Liver (tissue), 9 donors: ENCODE data around the gene TEX11. TPM values are rescaled to one million over a fixed set of nuclear protein-coding genes. Genes with fewer than 3 reads are reported as not detected.
A peak's percentile ranks its signal among the peaks of the same experiment; 100 is the strongest.

Experiments used
- DNase-seq: peaks from one replicate; pipeline ENCODE4 v3.0.0-alpha.2; 2017; ENCODE audit warnings: low spot score
- H3K27ac ChIP-seq, 2 donors: one replicate each; pipeline ENCODE4 v1.7.0; 2013; ENCODE audit warnings: inconsistent platforms in 2 of 2, low read length in 2 of 2, control low read depth in 1 of 2, low read depth in 1 of 2, mild to moderate bottlenecking in 1 of 2
- H3K27me3 ChIP-seq, 4 donors: one replicate each; pipeline versions ENCODE4 v1.6.1 to v1.7.0; 2013; ENCODE audit warnings: low read length in 3 of 4, inconsistent platforms in 1 of 4, mild to moderate bottlenecking in 1 of 4, moderate library complexity in 1 of 4; ENCODE audit not compliant: control insufficient read depth in 4 of 4, insufficient read depth in 4 of 4
- H3K36me3 ChIP-seq, 4 donors: one replicate each; pipeline versions ENCODE4 v1.6.1 to v1.7.0; 2013; ENCODE audit warnings: low read length in 3 of 4, mild to moderate bottlenecking in 3 of 4, low read depth in 1 of 4, moderate library complexity in 1 of 4; ENCODE audit not compliant: control insufficient read depth in 4 of 4, insufficient read depth in 3 of 4
- H3K4me1 ChIP-seq, 4 donors: one replicate each; pipeline versions ENCODE4 v1.6.1 to v1.7.0; 2013; ENCODE audit warnings: low read length in 3 of 4, mild to moderate bottlenecking in 3 of 4, moderate library complexity in 1 of 4; ENCODE audit not compliant: control insufficient read depth in 4 of 4, insufficient read depth in 4 of 4
- H3K4me3 ChIP-seq, 3 donors: one replicate each; pipeline versions ENCODE4 v1.6.1 to v1.7.0; 2013; ENCODE audit warnings: low read length in 3 of 3, control low read depth in 1 of 3, low read depth in 1 of 3, mild to moderate bottlenecking in 1 of 3
- H3K9ac ChIP-seq, 2 donors: one replicate each; pipeline ENCODE4 v1.7.0; 2013; ENCODE audit warnings: low read length in 2 of 2, mild to moderate bottlenecking in 2 of 2, moderate library complexity in 2 of 2, control low read depth in 1 of 2, low read depth in 1 of 2
- H3K9me3 ChIP-seq, 4 donors: one replicate each; pipeline versions ENCODE4 v1.6.1 to v1.7.0; 2013; ENCODE audit warnings: low read length in 3 of 4; ENCODE audit not compliant: control insufficient read depth in 4 of 4
- ATF3 ChIP-seq: IDR thresholded peaks from 2 replicates; pipeline ENCODE4 v1.6.1; 2016; ENCODE audit warnings: antibody characterized with exemption
- FOXA1 ChIP-seq: IDR thresholded peaks from 2 replicates; pipeline ENCODE4 v1.6.1; 2016; ENCODE audit warnings: antibody characterized with exemption
- FOXA2 ChIP-seq: IDR thresholded peaks from 2 replicates; pipeline ENCODE4 v1.6.1; 2016; ENCODE audit warnings: antibody characterized with exemption
- GABPA ChIP-seq, 2 donors: IDR thresholded peaks in 1 of 2; conservative IDR thresholded peaks in 1 of 2; 2 replicates each; pipeline ENCODE4 v1.6.1; 2016; ENCODE audit warnings: antibody characterized with exemption in 2 of 2, mild to moderate bottlenecking in 1 of 2, moderate library complexity in 1 of 2
- HNF4A ChIP-seq, 2 donors: conservative IDR thresholded peaks; 2 replicates each; pipeline ENCODE4 v1.6.1; 2016; ENCODE audit warnings: antibody characterized with exemption in 2 of 2, mild to moderate bottlenecking in 2 of 2
- HNF4G ChIP-seq: IDR thresholded peaks from 2 replicates; pipeline ENCODE4 v1.6.1; 2016; ENCODE audit warnings: antibody characterized with exemption
- JUND ChIP-seq, 2 donors: IDR thresholded peaks; 2 replicates each; pipeline ENCODE4 v1.6.1; 2016; ENCODE audit warnings: antibody characterized with exemption in 2 of 2
- NR2F2 ChIP-seq: IDR thresholded peaks from 2 replicates; pipeline ENCODE4 v1.6.1; 2016; ENCODE audit warnings: antibody characterized with exemption
- RAD21 ChIP-seq, 2 donors: IDR thresholded peaks; 2 replicates each; pipeline ENCODE4 v1.6.1; 2016; ENCODE audit warnings: antibody characterized with exemption in 2 of 2, mild to moderate bottlenecking in 2 of 2
- REST ChIP-seq: IDR thresholded peaks from 2 replicates; pipeline ENCODE4 v1.6.1; 2016; ENCODE audit warnings: antibody characterized with exemption, mild to moderate bottlenecking
- RXRA ChIP-seq, 2 donors: IDR thresholded peaks; 2 replicates each; pipeline ENCODE4 v1.6.1; 2017 to 2018; ENCODE audit warnings: antibody characterized with exemption in 2 of 2, mild to moderate bottlenecking in 1 of 2
- SP1 ChIP-seq: IDR thresholded peaks from 2 replicates; pipeline ENCODE4 v1.6.1; 2018; ENCODE audit warnings: antibody characterized with exemption, mild to moderate bottlenecking
- TAF1 ChIP-seq: conservative IDR thresholded peaks from 2 replicates; pipeline ENCODE4 v1.6.1; 2016; ENCODE audit warnings: antibody characterized with exemption, mild to moderate bottlenecking
- YY1 ChIP-seq: IDR thresholded peaks from 2 replicates; pipeline ENCODE4 v1.6.1; 2016; ENCODE audit warnings: antibody characterized with exemption, mild to moderate bottlenecking
- ZBTB33 ChIP-seq: IDR thresholded peaks from 2 replicates; pipeline ENCODE4 v1.6.1; 2016; ENCODE audit warnings: antibody characterized with exemption
- WGBS: extraction: QIAGEN DNeasy Blood & Tissue Kit; methylation state at CpG from one replicate; pipeline ENCODE4 v1.1.7; 2013; 5-methylcytosine and 5-hydroxymethylcytosine counted together
- polyA plus RNA-seq, 2 donors: library from polyadenylated mRNA; stranded (reverse) in 1 of 2; unstranded in 1 of 2; fragments of 200-250 nt in 1 of 2; fragments of >200 nt in 1 of 2; fragmentation: Nextera tagmentation in 1 of 2; extraction: Ambion mirVana in 1 of 2; gene quantifications; one replicate each; pipeline versions ENCODE4 v1.2.1 to v1.2.3, GENCODE V29; 2013 to 2015
- total RNA-seq, 2 donors: library from RNA; depleted of rRNA; stranded (reverse); fragments of >200 nt; gene quantifications; one replicate each; pipeline ENCODE4 v1.2.3, GENCODE V29; 2014
- TF ChIP-seq, protein P1 (sequence below): IDR thresholded peaks from 2 replicates; pipeline ENCODE4 v1.6.1; 2016; ENCODE audit warnings: antibody characterized with exemption
- TF ChIP-seq, protein P2 (sequence below): fragments of 150-350 bp; IDR thresholded peaks from 2 replicates; pipeline ENCODE4 v1.5.1; 2017; ENCODE audit warnings: improper control_type of control experiment, low read depth, low read length; ENCODE audit not compliant: missing input control
- donor health status: healthy.
- donor health status: healthy.
- donor health status: healthy.
- donor health status: healthy.
- donor health status: healthy.

The TEX11 gene
- total and polyA plus RNA-seq, 4 donors, result 0.03 to 0.14 (median 0.08) TPM; not detected in 1

DNA sequence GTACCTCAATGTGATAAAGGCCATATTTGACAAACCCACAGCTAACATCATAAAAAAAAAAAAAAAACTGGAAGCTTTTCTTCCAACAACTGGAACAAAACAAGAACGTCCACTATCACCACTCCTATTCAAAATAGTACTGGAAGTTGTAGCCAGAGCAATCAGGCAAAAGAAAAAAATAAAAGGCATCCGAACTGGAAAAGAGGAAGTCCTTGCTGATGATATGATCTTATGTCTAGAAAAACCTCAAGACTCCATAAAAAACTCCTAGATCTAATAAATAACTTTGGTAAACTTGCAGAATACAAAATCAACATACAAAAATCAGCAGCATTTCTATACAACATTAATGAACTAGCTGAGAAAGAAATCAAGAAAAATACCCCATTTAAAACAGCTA lies 134.3 kb downstream of the TEX11 start:
- 48% methylated on average over 2 of the region's 2 CpGs for WGBS
- Histone ChIP-seq H3K27me3 (no peaks in the 10 kb centered on the region), H3K9ac (no peak overlapping the region), H3K9me3 (no peaks in the 10 kb centered on the region), H3K27ac (no peak overlapping the region), H3K36me3 (no peaks in the 10 kb centered on the region), H3K4me1 (peaks cover 0 to 4% (median 2%) of the 10 kb centered on the region in 4 donors), H3K4me3 (no peak overlapping the region)
- DNase-seq, result no peak
- TF ChIP-seq GABPA (IDR thresholded peaks at IDR 0.05 in 1 of 2, conservative IDR thresholded peaks at IDR 0.05 in 1 of 2), result no peak
- TF ChIP-seq, protein P1, sequence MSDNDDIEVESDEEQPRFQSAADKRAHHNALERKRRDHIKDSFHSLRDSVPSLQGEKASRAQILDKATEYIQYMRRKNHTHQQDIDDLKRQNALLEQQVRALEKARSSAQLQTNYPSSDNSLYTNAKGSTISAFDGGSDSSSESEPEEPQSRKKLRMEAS, result no peak
- no peak for TF ChIP-seq HNF4G
- no peak for TF ChIP-seq RXRA (IDR thresholded peaks at IDR 0.05)
- TF ChIP-seq, protein P2, sequence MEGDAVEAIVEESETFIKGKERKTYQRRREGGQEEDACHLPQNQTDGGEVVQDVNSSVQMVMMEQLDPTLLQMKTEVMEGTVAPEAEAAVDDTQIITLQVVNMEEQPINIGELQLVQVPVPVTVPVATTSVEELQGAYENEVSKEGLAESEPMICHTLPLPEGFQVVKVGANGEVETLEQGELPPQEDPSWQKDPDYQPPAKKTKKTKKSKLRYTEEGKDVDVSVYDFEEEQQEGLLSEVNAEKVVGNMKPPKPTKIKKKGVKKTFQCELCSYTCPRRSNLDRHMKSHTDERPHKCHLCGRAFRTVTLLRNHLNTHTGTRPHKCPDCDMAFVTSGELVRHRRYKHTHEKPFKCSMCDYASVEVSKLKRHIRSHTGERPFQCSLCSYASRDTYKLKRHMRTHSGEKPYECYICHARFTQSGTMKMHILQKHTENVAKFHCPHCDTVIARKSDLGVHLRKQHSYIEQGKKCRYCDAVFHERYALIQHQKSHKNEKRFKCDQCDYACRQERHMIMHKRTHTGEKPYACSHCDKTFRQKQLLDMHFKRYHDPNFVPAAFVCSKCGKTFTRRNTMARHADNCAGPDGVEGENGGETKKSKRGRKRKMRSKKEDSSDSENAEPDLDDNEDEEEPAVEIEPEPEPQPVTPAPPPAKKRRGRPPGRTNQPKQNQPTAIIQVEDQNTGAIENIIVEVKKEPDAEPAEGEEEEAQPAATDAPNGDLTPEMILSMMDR, result no peak
- TF ChIP-seq ATF3, result no peak
- no peak for TF ChIP-seq RAD21 (IDR thresholded peaks at IDR 0.05)
- no peak for TF ChIP-seq NR2F2
- no peak for TF ChIP-seq FOXA2
- no peak for TF ChIP-seq HNF4A (conservative IDR thresholded peaks at IDR 0.05)

GRCh38 chrX:70769659-70770227 lies 138.8 kb downstream of the TEX11 start:
- H3K4me1 ChIP-seq, result peaks cover 0 to 4% (median 2%) of the 10 kb centered on the region in 4 donors
- H3K4me3 ChIP-seq, result no peak overlapping the region
- TF ChIP-seq ZBTB33 (no peak), TAF1 (no peak), GABPA (IDR thresholded peaks at IDR 0.05 in 1 of 2, conservative IDR thresholded peaks at IDR 0.05 in 1 of 2) (no peak), RAD21 (IDR thresholded peaks at IDR 0.05) (peak; percentile 52 to 75), NR2F2 (no peak), HNF4A (conservative IDR thresholded peaks at IDR 0.05) (no peak), RXRA (IDR thresholded peaks at IDR 0.05) (no peak), YY1 (no peak), JUND (IDR thresholded peaks at IDR 0.05) (no peak), REST (no peak), FOXA1 (no peak), SP1 (no peak), FOXA2 (no peak), ATF3 (no peak)
- TF ChIP-seq, protein P2, result peak; percentile 27
- 14% methylated on average over 3 of the region's 3 CpGs for WGBS
- H3K9me3 ChIP-seq, result no peaks in the 10 kb centered on the region
- no peaks in the 10 kb centered on the region for H3K36me3 ChIP-seq
- no peak overlapping the region for H3K9ac ChIP-seq
- H3K27me3 ChIP-seq, result no peaks in the 10 kb centered on the region
- no peak for DNase-seq
- no peak overlapping the region for H3K27ac ChIP-seq
